Gastrocnemius medialis (tissue), 4 donors: Measurements from ENCODE around the gene GATA2.

ENCODE experiments used
- CTCF ChIP-seq, 5 experiments: fragments of 450-650 bp in 3 of 5; fragments of 200-600 bp in 2 of 5; sonication (generic) in 2 of 5; IDR thresholded peaks in 4 of 5; conservative IDR thresholded peaks in 1 of 5; 1 replicate in 4 of 5; 2 replicates in 1 of 5; pipeline ENCODE4 v1.5.1; 2016 to 2019; ENCODE audit warnings: antibody characterized with exemption in 5 of 5, mild to moderate bottlenecking in 3 of 5, moderate library complexity in 3 of 5
- POLR2A ChIP-seq, 2 donors: fragments of 450-650 bp; IDR thresholded peaks; one replicate each; pipeline ENCODE4 v1.6.1; 2017; ENCODE audit warnings: antibody characterized with exemption in 2 of 2, mild to moderate bottlenecking in 2 of 2, moderate library complexity in 2 of 2

DNA sequence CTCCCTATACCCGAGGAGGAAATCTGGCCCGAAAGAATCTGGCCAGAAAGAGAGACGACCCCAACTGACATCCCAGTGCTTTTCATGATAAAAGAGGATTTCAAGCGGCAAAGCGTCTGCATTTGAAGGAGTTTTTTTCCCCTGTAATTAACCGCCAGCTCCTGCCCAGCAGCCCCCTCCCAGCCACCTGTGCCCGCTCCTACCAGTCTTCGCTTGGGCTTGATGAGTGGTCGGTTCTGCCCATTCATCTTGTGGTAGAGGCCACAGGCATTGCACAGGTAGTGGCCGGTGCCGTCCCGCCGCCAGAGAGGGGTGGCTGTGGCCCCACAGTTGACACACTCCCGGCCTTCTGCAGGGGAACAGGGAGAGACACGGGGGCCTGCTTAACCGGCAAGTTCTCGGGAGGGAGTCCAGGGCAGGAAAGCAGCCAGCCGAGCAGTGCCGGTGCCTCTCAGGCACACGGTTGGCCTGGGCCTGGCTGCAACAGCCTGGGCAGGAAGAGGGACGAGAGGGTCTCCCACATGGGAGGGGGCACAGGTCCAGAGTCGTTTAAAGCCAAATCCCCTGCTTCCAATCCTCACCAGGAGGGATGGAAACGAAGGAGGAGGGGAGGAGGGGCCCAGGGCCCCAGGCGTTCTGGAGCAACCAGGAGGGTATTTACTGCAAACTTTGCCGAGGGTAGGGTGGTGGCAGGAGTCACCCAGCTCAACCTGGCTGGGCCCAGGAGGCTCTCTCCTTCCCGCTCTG, 9.2 kb downstream of the GATA2 start:
- TF ChIP-seq CTCF (IDR thresholded peaks at IDR 0.05 in 4 of 5, conservative IDR thresholded peaks at IDR 0.05 in 1 of 5) (no peak), POLR2A (IDR thresholded peaks at IDR 0.05) (no peak)
